HL-60 (cell line): ENCODE measurements around the gene RIMS3.

Experiments
- DNase-seq, 2 experiments: peaks; one replicate each; pipeline ENCODE4 v3.0.0-alpha.2; 2010 to 2020; ENCODE audit warnings: low read depth in 1 of 2, low spot score in 1 of 2
- H3K27ac ChIP-seq: fragments of 250-450 bp; sonication (Bioruptor Pico); replicated peaks from 2 replicates; pipeline ENCODE4 v1.5.1; 2020; ENCODE audit warnings: mild to moderate bottlenecking, moderate library complexity
- H3K27me3 ChIP-seq: fragments of 250-450 bp; sonication (Bioruptor Pico); 2 replicates; pipeline ENCODE4 v1.5.1; 2021; ENCODE audit warnings: mild to moderate bottlenecking, moderate library complexity; ENCODE audit not compliant: insufficient read depth, poor library complexity, severe bottlenecking
- H3K4me3 ChIP-seq: replicated peaks from 2 replicates; pipeline ENCODE4 v1.5.1; 2011; ENCODE audit warnings: mild to moderate bottlenecking, control low read depth, low read length; ENCODE audit not compliant: insufficient read depth
- GABPA ChIP-seq: IDR thresholded peaks from 2 replicates; pipeline ENCODE4 v1.6.1; 2012; ENCODE audit warnings: low read depth
- POLR2AphosphoS5 ChIP-seq: IDR thresholded peaks from 2 replicates; pipeline ENCODE4 v1.6.1; 2012; ENCODE audit warnings: low read depth
- SPI1 ChIP-seq: IDR thresholded peaks from 2 replicates; pipeline ENCODE4 v1.6.1; 2012; ENCODE audit warnings: low read depth, mild to moderate bottlenecking, borderline replicate concordance
- TF ChIP-seq, protein P1 (sequence below): IDR thresholded peaks from 2 replicates; pipeline ENCODE4 v1.6.1; 2012; ENCODE audit warnings: low read depth; ENCODE audit not compliant: insufficient replicate concordance
- TF ChIP-seq, protein P2 (sequence below): IDR thresholded peaks from one replicate; pipeline ENCODE4 v1.5.1; 2011; ENCODE audit warnings: low read length, control low read depth, inconsistent platforms; ENCODE audit not compliant: insufficient read depth

The RIMS3 gene

DNA sequence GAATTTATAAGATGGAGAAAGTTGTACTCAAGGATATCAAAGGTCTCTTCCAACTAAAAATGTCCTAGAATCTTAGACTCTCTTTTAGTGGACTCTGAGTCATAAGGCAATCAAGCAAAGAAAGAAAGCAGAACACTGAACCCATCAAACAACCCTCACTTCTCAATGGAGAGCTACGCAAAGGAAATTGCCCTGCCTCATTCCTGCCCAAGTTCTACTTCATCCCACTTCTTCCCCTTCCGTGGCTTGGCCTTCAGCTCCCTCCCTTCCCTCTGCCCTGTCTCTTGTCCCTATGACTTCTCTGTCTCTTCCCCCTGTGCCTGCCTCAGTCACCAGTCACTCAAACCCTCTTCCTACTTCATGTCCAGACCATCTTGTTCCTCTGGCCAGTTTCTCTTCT lies 58.5 kb downstream of the RIMS3 start:
- TF ChIP-seq POLR2AphosphoS5 (no peak), GABPA (no peak), SPI1 (no peak)
- TF ChIP-seq, protein P1, sequence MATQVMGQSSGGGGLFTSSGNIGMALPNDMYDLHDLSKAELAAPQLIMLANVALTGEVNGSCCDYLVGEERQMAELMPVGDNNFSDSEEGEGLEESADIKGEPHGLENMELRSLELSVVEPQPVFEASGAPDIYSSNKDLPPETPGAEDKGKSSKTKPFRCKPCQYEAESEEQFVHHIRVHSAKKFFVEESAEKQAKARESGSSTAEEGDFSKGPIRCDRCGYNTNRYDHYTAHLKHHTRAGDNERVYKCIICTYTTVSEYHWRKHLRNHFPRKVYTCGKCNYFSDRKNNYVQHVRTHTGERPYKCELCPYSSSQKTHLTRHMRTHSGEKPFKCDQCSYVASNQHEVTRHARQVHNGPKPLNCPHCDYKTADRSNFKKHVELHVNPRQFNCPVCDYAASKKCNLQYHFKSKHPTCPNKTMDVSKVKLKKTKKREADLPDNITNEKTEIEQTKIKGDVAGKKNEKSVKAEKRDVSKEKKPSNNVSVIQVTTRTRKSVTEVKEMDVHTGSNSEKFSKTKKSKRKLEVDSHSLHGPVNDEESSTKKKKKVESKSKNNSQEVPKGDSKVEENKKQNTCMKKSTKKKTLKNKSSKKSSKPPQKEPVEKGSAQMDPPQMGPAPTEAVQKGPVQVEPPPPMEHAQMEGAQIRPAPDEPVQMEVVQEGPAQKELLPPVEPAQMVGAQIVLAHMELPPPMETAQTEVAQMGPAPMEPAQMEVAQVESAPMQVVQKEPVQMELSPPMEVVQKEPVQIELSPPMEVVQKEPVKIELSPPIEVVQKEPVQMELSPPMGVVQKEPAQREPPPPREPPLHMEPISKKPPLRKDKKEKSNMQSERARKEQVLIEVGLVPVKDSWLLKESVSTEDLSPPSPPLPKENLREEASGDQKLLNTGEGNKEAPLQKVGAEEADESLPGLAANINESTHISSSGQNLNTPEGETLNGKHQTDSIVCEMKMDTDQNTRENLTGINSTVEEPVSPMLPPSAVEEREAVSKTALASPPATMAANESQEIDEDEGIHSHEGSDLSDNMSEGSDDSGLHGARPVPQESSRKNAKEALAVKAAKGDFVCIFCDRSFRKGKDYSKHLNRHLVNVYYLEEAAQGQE, result no peak
- TF ChIP-seq, protein P2, sequence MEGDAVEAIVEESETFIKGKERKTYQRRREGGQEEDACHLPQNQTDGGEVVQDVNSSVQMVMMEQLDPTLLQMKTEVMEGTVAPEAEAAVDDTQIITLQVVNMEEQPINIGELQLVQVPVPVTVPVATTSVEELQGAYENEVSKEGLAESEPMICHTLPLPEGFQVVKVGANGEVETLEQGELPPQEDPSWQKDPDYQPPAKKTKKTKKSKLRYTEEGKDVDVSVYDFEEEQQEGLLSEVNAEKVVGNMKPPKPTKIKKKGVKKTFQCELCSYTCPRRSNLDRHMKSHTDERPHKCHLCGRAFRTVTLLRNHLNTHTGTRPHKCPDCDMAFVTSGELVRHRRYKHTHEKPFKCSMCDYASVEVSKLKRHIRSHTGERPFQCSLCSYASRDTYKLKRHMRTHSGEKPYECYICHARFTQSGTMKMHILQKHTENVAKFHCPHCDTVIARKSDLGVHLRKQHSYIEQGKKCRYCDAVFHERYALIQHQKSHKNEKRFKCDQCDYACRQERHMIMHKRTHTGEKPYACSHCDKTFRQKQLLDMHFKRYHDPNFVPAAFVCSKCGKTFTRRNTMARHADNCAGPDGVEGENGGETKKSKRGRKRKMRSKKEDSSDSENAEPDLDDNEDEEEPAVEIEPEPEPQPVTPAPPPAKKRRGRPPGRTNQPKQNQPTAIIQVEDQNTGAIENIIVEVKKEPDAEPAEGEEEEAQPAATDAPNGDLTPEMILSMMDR, result no peak

DNA sequence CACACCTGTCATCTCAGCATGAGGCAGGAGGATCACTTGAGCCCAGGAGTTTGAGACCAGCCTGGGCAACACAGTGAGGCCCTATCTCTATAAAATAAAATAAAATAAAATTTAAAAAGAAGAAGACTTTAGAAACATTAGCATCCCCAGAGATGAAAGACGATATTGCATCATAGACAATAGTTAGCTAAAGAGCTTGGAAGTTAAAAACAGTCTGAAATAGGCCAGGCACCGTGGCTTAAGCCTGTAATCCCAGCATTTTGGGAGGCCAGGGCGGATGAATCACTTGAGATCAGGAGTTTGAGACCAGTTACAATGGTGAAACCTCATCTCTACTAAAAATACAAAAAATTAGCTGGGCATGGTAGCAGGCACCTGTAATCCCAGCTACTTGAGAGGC lies 59.3 kb downstream of the RIMS3 start:
- H3K4me3 ChIP-seq, result no peak overlapping the region
- no peaks in the 10 kb centered on the region for H3K27me3 ChIP-seq
- H3K27ac ChIP-seq, result no peak overlapping the region
- TF ChIP-seq POLR2AphosphoS5 (no peak), GABPA (no peak), SPI1 (no peak)
- TF ChIP-seq, protein P2, result no peak
- TF ChIP-seq, protein P1, result no peak
- no peak for DNase-seq

More for the DNA sequence above, 58.5 kb downstream of the RIMS3 start:
- H3K27ac ChIP-seq, result no peak overlapping the region
- DNase-seq, result no peak
- H3K27me3 ChIP-seq, result no peaks in the 10 kb centered on the region
- H3K4me3 ChIP-seq, result no peak overlapping the region

DNA sequence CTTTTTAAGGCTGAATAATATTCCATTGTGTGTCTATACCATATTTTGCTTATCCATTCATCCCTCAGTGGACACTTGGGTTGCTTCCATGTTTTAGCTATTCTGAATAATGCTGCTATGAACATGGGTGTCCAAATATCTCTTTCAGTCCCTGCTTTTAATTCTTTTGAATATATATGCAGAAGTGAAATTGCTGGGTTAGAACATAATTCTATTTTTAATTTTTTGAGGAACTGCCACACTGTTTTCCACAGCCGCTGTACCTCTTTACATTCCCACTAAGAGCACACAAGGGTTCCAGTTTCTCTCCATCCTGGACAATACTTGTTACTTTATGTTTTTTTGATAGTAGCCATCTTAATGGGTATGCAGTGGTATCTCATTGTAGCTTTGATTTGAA lies 65.6 kb downstream of the RIMS3 start:
- no peaks in the 10 kb centered on the region for H3K27me3 ChIP-seq
- DNase-seq, result no peak
- H3K27ac ChIP-seq, result no peak overlapping the region
- TF ChIP-seq GABPA, result no peak
- H3K4me3 ChIP-seq, result no peak overlapping the region

DNA sequence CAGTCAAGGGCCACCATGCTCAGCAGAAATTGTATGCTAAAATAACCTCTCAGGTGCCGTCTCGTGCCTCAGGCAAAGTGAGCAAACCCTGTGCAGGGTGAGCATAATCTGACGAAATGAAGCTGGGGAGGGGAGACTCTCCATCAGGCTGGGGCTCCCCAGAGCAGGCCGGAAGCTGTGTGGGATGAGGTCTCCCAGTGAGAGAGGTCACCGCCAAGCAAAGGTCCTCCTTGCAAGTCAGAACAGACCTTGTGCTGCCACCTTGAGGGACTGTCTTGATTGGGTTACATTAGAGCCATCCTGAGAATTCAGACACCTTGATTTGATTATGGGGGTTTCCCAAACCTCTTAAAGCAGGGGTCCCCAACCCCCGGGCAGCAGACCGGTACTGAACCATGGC lies 69.9 kb downstream of the RIMS3 start:
- DNase-seq, result no peak
- Histone ChIP-seq H3K27me3 (no peaks in the 10 kb centered on the region), H3K4me3 (no peak overlapping the region), H3K27ac (no peak overlapping the region)
- TF ChIP-seq GABPA (no peak), SPI1 (no peak), POLR2AphosphoS5 (no peak)
- TF ChIP-seq, protein P2, result no peak
- TF ChIP-seq, protein P1, result no peak
